ENCODE measurements around the gene GFAP.

GRCh38 chr17:44901411-44901921, 13.8 kb downstream of the GFAP start:
- TF ChIP-seq SOX15 (CRISPR knock-in tag; IDR thresholded peaks at IDR 0.05) (no peak), TP53 (CRISPR knock-in tag; IDR thresholded peaks at IDR 0.05) (no peak), MXD4 (CRISPR knock-in tag; IDR thresholded peaks at IDR 0.05; ENCODE audit: borderline replicate concordance) (no peak), USF2 (CRISPR knock-in tag; IDR thresholded peaks at IDR 0.05) (no peak), CTCF (IDR thresholded peaks at IDR 0.05) (no peak), IRF2 (CRISPR knock-in tag; IDR thresholded peaks at IDR 0.05; ENCODE audit: borderline replicate concordance, low read depth) (no peak)
